ENCODE results near the gene LIPC. TPM values are rescaled to one million over a fixed set of nuclear protein-coding genes. Genes with fewer than 3 reads are reported as not detected.

LIPC gene
- total and polyA plus RNA-seq, 2 experiments from 2014 or later, result not detected

DNA sequence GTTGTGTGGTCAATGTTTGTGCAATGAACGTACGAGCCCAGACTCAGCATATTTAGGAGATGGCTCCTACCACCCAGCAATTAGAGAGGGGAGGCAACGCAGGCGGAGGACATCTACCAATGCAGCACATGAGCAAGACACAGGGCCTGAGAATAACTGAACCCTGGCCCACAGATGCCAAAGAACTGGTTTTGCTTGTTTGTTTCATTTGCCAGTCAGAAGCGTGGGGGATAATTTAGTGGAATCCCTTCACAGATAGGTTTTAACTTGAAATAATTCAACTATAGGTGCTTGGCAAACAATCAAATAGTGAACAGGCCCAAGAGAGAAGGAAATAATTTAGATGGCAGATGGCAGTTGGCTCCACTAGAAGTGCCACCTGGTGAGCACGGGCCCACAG is 54.8 kb downstream of the LIPC start:
- Histone ChIP-seq H3K27me3 (ENCODE audit: insufficient read depth) (no peaks in the 10 kb centered on the region), H3K9me2 (ENCODE audit: insufficient read depth) (peaks cover 10% of the 10 kb centered on the region), H3K4me1 (ENCODE audit: insufficient read depth) (no peaks in the 10 kb centered on the region), H2AFZ (no peak overlapping the region), H4K20me1 (replicated peaks; ENCODE audit: insufficient read depth) (no peaks in the 10 kb centered on the region), H3K36me3 (ENCODE audit: insufficient read depth) (no peaks in the 10 kb centered on the region), H3K79me2 (replicated peaks; ENCODE audit: insufficient read depth) (no peaks in the 10 kb centered on the region), H3K4me2 (no peak overlapping the region), H3F3A (replicated peaks; ENCODE audit: low read depth) (no peaks in the 10 kb centered on the region), H3K27ac (ENCODE audit: low read depth) (no peak overlapping the region), H3K4me3 (no peak overlapping the region)
- ATAC-seq (no peak), DNase-seq (ENCODE audit: low spot score) (no peak)
- Mint-ChIP-seq H3K27me3 (ENCODE audit: insufficient read depth, low read depth, poor library complexity) (no peaks in the 10 kb centered on the region), H3K36me3 (ENCODE audit: low read depth) (0 out of 3 replicates have a peak, but pooled peaks cover 3% of the 10 kb centered on the region), H3K4me1 (no peaks in the 10 kb centered on the region), H3K27ac (no peak overlapping the region), H3K9me3 (peaks cover 9% of the 10 kb centered on the region), H3K4me3 (no peak overlapping the region)
- TF ChIP-seq CREB1 (CRISPR knock-in tag; IDR thresholded peaks at IDR 0.05; ENCODE audit: low read depth) (no peak), JUNB (IDR thresholded peaks at IDR 0.05; ENCODE audit: unreplicated experiment) (no peak), EZH2 (IDR thresholded peaks at IDR 0.05; ENCODE audit: low read depth, unreplicated experiment) (no peak), NANOG (IDR thresholded peaks at IDR 0.05; ENCODE audit: borderline replicate concordance) (no peak), STAT1 (IDR thresholded peaks at IDR 0.05; ENCODE audit: unreplicated experiment) (no peak)
- TF ChIP-seq, protein P1, sequence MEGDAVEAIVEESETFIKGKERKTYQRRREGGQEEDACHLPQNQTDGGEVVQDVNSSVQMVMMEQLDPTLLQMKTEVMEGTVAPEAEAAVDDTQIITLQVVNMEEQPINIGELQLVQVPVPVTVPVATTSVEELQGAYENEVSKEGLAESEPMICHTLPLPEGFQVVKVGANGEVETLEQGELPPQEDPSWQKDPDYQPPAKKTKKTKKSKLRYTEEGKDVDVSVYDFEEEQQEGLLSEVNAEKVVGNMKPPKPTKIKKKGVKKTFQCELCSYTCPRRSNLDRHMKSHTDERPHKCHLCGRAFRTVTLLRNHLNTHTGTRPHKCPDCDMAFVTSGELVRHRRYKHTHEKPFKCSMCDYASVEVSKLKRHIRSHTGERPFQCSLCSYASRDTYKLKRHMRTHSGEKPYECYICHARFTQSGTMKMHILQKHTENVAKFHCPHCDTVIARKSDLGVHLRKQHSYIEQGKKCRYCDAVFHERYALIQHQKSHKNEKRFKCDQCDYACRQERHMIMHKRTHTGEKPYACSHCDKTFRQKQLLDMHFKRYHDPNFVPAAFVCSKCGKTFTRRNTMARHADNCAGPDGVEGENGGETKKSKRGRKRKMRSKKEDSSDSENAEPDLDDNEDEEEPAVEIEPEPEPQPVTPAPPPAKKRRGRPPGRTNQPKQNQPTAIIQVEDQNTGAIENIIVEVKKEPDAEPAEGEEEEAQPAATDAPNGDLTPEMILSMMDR (conservative IDR thresholded peaks at IDR 0.05; ENCODE audit: low read depth in 2 of 2), result no peak
- TF ChIP-seq, protein P2, sequence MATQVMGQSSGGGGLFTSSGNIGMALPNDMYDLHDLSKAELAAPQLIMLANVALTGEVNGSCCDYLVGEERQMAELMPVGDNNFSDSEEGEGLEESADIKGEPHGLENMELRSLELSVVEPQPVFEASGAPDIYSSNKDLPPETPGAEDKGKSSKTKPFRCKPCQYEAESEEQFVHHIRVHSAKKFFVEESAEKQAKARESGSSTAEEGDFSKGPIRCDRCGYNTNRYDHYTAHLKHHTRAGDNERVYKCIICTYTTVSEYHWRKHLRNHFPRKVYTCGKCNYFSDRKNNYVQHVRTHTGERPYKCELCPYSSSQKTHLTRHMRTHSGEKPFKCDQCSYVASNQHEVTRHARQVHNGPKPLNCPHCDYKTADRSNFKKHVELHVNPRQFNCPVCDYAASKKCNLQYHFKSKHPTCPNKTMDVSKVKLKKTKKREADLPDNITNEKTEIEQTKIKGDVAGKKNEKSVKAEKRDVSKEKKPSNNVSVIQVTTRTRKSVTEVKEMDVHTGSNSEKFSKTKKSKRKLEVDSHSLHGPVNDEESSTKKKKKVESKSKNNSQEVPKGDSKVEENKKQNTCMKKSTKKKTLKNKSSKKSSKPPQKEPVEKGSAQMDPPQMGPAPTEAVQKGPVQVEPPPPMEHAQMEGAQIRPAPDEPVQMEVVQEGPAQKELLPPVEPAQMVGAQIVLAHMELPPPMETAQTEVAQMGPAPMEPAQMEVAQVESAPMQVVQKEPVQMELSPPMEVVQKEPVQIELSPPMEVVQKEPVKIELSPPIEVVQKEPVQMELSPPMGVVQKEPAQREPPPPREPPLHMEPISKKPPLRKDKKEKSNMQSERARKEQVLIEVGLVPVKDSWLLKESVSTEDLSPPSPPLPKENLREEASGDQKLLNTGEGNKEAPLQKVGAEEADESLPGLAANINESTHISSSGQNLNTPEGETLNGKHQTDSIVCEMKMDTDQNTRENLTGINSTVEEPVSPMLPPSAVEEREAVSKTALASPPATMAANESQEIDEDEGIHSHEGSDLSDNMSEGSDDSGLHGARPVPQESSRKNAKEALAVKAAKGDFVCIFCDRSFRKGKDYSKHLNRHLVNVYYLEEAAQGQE (IDR thresholded peaks at IDR 0.05; ENCODE audit: unreplicated experiment), result no peak
- TF ChIP-seq, protein P3, sequence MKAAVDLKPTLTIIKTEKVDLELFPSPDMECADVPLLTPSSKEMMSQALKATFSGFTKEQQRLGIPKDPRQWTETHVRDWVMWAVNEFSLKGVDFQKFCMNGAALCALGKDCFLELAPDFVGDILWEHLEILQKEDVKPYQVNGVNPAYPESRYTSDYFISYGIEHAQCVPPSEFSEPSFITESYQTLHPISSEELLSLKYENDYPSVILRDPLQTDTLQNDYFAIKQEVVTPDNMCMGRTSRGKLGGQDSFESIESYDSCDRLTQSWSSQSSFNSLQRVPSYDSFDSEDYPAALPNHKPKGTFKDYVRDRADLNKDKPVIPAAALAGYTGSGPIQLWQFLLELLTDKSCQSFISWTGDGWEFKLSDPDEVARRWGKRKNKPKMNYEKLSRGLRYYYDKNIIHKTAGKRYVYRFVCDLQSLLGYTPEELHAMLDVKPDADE (IDR thresholded peaks at IDR 0.05), result no peak

DNA sequence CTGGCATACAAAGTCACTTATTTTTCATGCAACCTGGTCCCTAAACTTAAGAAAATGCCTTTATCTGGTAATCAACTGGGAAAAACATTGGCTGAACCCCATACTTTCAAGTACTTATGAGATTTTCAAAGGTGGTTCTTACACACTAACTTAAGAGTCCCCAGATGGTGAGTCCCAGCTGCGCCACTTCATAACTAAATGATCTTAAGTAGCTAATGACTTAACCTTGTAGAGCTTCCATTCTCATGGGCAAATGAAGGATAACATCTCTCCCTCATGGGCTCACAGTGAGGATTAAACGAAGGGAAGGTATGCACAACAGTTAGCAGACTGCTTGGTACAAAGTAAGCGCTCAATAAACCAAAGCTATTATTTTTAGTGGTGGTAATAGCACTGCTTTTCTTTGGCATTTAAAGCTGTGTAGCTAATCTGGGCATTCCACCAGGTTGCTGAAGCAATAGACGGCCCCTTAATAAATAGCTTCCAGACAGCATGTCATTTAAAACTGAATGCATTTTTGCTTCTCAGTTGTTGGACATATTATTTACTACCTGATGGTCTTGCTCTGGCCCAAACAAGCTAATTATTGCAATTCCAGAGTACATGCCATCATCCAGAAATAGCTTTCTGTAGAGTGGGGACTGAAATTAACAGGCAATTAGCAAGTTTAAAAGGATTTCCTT is 55.4 kb downstream of the LIPC start:
- no peak overlapping the region for H3K27ac ChIP-seq (ENCODE audit: low read depth)
- no peak overlapping the region for H2AFZ ChIP-seq
- no peak for ATAC-seq
- H3K36me3 ChIP-seq (ENCODE audit: insufficient read depth), result no peaks in the 10 kb centered on the region
- no peaks in the 10 kb centered on the region for H3F3A ChIP-seq (replicated peaks; ENCODE audit: low read depth)
- no peak overlapping the region for H3K4me2 ChIP-seq
- no peak overlapping the region for H3K27ac Mint-ChIP-seq
- H3K4me1 ChIP-seq (ENCODE audit: insufficient read depth), result no peaks in the 10 kb centered on the region
- peaks cover 10% of the 10 kb centered on the region for H3K9me2 ChIP-seq (ENCODE audit: insufficient read depth)
- H3K4me3 ChIP-seq, result no peak overlapping the region
- H3K27me3 Mint-ChIP-seq (ENCODE audit: insufficient read depth, low read depth, poor library complexity), result no peaks in the 10 kb centered on the region
- H3K79me2 ChIP-seq (replicated peaks; ENCODE audit: insufficient read depth), result no peaks in the 10 kb centered on the region
- 0 out of 3 replicates have a peak, but pooled peaks cover 3% of the 10 kb centered on the region for H3K36me3 Mint-ChIP-seq (ENCODE audit: low read depth)
- peaks cover 9% of the 10 kb centered on the region for H3K9me3 Mint-ChIP-seq
- no peaks in the 10 kb centered on the region for H3K4me1 Mint-ChIP-seq
- no peak overlapping the region for H3K4me3 Mint-ChIP-seq
- no peaks in the 10 kb centered on the region for H3K27me3 ChIP-seq (ENCODE audit: insufficient read depth)
- no peak for DNase-seq (ENCODE audit: low spot score)
- TF ChIP-seq, protein P1 (conservative IDR thresholded peaks at IDR 0.05; ENCODE audit: low read depth in 2 of 2), result no peak
- H4K20me1 ChIP-seq (replicated peaks; ENCODE audit: insufficient read depth), result no peaks in the 10 kb centered on the region
